ENCODE measurements around the gene FGD6.
"Not testable (repeated sequence)": the region's sequence is repeated elsewhere in the genome, so short reads cannot be mapped to it uniquely, and the experiment has no call there.

- TF ChIP-seq, protein P1, sequence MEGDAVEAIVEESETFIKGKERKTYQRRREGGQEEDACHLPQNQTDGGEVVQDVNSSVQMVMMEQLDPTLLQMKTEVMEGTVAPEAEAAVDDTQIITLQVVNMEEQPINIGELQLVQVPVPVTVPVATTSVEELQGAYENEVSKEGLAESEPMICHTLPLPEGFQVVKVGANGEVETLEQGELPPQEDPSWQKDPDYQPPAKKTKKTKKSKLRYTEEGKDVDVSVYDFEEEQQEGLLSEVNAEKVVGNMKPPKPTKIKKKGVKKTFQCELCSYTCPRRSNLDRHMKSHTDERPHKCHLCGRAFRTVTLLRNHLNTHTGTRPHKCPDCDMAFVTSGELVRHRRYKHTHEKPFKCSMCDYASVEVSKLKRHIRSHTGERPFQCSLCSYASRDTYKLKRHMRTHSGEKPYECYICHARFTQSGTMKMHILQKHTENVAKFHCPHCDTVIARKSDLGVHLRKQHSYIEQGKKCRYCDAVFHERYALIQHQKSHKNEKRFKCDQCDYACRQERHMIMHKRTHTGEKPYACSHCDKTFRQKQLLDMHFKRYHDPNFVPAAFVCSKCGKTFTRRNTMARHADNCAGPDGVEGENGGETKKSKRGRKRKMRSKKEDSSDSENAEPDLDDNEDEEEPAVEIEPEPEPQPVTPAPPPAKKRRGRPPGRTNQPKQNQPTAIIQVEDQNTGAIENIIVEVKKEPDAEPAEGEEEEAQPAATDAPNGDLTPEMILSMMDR (IDR thresholded peaks at IDR 0.05) = not testable (repeated sequence)
- not testable (repeated sequence) for TF ChIP-seq POLR2A (IDR thresholded peaks at IDR 0.05)
These were observed 79.2 kb downstream of the FGD6 start for GRCh38 chr12:95138031-95138430.

Data from testis (tissue), 2 donors.